Measurements from ENCODE around the gene B9D1.

B9D1 gene

DNA sequence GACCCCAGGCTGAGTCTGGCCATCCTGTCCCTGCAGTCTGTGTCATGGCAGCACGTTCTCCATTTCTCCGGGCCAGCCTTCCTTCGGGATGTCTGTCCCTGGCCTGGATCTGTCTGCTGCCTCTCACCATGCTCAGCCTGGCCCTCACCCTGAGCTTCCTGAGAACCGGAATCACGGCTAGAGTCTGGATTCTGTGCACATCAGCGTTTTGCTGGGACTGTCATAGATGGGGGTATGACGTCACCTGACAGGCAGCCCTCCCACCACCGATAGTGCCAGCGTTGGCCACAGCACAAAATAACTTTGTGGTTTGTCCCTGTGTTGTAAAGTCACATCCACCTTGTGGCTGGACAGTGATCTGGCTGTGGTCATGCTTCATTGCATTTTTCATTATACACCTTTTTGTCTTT is 59.2 kb downstream of the B9D1 start:
- DNase-seq (ENCODE audit: low spot score) = no peak

DNA sequence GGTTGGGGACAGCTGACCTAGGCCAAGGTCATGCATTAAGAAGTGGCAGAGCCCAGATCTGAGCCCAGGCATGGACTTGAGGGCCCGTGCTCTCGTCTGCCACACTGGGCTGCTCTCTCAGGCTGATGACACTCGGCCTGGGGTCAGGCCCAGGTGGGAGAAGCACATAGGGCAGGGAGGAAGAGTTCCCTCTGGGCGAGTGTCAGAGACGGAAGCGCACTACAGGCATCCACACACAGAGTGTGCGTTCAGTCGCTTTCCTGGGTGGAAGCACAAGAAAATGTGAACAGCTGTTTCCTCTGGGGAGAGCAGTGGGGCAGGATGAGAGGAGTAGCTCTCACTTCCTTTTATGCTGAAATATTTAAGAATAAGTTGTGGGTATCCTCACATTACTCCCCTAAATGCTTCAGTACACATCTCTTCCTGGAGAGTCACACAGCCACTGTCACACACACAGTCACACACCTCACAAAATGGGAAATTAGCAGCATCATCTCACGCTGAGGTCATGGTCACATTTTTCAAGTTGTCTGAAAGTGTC is 59.7 kb downstream of the B9D1 start:
- DNase-seq (ENCODE audit: low spot score) = no peak

DNA sequence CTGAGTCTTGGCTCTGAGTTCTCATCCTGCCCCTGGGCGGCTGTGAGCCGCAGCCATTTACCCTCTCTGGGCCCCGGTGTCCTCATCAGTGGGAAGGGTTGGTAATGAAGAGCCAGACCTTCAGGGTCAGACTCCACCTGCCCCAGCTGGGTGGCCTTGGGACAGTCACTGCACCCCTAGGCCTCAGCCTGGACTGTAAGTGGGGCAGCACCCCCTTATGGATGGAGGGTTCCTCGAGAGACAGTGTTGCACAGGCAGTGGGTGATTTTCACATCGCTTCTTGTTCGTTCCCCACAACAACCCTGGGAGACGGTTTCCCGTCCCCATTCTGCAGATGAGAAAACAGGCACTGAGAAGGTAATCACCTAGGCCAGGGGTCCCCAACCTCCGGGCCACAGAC is 60.5 kb downstream of the B9D1 start:
- no peak for DNase-seq (ENCODE audit: low spot score)

DNA sequence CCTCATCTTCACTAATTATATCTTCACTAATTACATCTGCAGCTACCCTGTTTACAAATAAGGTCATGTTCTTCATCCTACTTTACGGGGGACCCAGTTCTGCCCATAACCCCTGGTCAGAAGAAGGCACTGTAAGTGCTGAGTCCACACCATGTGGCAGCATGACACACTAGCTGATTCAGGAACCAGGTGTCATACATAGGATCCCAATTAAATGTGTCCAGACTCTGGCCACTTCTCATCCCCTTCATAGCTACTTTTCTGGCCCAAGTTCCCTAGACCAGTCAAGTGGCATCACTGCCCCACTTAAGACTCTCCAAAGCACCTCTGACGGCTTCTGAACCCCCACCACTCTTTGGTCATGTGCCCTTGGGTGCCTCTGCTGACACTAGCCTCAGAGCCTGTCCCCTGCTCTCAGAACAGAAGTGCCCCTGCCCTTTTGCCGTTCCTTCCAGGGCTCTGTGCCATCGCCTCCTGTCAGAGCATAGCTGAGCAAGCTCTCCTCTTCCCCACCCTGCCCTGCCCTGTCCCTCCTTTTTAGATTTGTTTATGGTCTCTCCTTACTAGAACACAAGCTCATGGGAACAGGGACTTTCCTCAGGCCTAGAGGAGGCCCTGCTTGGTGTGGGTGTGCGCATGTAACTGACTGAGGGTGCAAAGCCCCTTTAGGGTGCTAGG is 61.1 kb downstream of the B9D1 start:
- no peak for DNase-seq (ENCODE audit: low spot score)

DNA sequence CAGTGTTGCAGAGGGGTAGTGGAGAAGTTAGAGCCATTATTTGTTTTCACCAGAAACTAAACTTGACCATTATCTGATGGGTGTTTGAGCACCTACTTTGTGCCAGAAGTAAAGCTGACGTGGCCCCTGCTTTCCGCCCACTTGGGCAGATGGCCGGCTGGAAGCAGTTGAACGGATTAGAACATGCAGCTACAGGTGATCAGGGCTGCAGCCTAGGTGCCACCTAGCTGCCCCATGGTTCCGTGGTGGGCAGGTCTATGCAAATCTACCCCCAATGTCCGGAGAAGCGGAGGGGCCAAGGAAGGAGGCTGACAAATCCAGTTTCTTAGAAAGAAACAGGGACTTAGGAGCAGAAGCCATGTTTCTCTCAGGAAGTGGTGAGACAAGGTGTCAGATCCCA is 62.7 kb downstream of the B9D1 start:
- DNase-seq (ENCODE audit: low spot score) = no peak

DNA sequence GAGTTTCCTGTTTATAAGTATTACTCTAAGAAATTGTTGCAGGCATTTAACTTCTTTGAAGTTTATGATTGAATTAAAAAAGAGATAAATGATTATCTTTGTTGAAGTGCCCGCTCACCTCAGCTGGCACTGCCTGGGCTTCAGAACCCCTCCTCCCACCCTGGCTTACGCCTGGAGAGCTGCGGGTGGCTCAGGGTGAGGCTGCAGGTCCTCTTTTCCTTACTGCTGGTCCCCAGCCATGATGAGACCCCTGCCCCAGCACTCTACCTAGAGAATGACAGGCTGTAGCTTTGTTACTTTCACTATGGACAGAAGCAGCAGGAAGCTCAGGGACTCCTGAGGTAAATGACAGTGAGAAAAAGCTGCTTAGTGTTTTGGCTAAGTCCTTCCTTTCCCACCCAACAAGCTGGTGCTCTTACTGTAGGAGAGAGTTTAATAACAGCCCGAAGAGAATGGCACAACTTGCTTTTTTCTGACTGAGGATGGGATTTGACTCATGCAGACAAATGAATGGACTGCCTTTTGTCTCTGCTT is 63.2 kb downstream of the B9D1 start:
- no peak for DNase-seq (ENCODE audit: low spot score)

DNA sequence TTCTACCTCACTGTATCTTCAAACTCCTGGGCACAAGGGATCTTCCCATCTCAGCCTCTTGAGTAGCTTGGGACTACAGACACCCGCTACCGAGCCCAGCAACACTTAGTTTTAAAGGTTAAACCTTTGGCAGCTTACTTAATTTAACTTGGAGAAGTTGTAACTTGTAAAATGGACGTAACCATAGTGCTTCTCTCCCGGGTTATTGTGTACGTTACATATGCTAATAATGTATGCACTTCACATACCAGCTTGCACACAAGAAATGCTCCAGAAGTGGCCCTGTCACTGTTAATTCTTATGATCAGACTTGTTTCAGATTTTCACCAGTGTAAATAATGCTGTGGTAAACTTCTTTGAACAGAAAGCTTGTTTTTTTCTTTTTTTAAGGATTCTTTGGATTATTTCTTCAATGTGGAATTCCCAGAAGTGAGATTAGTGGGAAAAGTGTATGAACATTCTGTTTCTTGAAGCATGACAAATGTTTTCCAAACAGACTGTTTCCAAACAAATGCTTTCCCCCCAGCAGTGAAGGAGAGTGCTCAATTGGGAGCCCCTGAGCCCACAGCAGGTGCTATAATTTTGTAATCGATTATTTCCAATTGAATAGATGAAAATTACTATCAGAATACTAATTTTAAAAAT is 63.8 kb downstream of the B9D1 start:
- no peak for DNase-seq (ENCODE audit: low spot score)

DNA sequence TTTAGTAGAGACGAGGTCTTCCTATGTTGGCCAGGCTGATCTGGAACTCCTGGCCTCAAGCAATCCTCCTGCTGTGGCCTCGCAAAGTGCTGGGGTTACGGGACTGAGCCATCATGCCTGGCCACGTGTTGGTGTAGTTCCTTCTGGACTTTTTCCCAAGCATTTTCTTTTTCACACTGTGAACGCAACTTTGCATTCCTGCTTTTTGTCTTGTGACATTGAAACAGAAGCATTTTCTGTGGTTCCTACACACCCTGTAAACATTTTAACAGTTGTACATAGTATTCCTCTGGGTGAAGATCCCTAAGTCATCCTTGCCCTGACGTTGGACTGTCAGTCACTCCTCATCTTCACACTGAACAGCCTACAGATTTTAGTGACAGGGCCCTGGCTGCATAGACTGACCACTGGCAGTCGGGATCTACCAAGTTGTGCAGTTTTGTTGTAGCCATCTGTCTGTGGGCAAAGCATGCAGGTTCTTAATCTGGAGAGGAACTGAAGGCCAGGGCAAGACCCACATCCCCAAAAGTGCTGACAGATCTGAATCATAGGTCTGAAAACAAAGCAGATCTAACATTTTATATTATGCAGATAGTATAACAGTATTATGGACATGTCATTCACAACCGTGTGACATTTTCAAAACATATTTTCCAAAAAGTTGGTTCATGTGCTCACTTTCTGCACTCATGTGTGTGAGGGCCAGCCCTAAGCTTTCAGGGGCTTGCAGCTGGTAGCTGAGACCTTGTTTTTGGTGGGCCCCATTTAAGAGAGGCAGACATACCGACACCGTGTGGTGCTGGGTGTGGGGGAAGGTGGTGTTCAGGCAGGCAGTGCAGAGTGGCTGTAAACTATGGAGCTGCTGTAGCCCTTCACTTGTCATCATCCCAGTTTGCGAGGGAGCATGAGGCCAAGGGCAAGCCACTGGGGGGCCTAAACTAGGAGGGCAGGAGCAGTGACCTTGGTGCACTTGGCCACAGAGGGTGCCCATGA is 65.4 kb downstream of the B9D1 start:
- no peak for DNase-seq (ENCODE audit: low spot score)

DNA sequence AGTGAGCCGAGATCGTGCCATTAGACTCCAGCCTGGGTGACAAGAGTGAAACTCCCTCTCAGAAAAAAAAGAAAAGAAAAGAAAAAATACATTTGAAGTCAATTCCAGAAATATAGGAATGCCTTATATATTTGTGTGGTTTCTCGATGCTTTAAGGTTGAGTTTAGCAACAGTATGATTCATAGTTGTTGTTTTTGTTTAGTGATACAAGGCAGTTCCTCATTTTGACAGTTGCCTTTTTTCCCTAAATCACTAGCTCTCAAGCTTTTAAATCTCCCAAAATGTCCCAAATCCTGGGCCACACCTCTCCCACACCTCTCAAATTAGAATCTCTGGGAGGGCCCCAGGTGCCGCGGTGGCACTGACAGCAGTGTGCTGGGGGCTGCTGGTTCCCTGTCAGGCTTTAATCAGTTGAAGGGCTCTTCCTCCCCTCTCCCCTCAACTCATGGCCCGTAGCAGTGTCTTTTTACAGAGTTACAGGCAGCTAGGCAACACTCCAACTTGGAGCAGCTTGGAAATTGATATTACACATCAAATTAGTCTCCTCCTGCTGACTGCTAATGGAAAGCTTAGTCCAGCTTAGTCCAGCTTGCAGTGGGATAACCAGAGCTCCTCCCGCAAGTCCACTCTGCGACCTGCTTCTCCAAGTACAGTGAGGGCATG is 66.9 kb downstream of the B9D1 start:
- DNase-seq (ENCODE audit: low spot score) = no peak

DNA sequence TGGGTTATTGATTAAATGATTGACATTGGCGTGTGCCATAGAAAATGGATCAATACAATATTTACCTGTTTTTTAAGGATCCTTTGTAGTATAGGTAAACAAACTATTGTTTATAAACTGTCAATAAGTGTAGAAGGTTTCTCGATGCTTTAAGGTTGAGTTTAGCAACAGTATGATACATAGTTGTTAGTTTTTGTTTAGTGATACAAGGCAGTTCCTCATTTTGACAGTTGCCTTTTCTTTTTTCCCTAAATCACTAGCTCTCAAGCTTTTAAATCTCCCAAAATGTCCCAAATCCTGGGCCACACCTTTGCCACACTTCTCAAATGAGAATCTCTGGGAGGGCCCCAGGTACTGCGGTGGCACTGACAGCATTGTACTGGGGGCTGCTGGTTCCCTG is 68.1 kb downstream of the B9D1 start:
- no peak for DNase-seq (ENCODE audit: low spot score)
